Measurements from ENCODE around the gene CAPN7. TPM values are rescaled to one million over a fixed set of nuclear protein-coding genes. Genes with fewer than 3 reads are reported as not detected.
"Not testable (repeated sequence)": the region's sequence is repeated elsewhere in the genome, so short reads cannot be mapped to it uniquely, and the experiment has no call there.

CAPN7 gene
- total RNA-seq: 31.0 and 34.9 TPM in 2 replicates

GRCh38 chr3:15205934-15206661 is at the start of gene CAPN7:
TSS of gene CAPN7 (plus strand) at chr3:15206246. CDS start at chr3:15206496, 250 bp downstream.
- intact Hi-C loops (cut with micrococcal nuclease): loop anchor here (1.0 to 10.0 kb wide), 9 partner anchors 59 to 1081 kb away; partner anchors contain the start of genes ANKRD28, BTD, CHCHD4 and EAF1

GRCh38 chr3:15157441-15157840 is 48.6 kb upstream of the CAPN7 start:
- intact Hi-C loops (cut with micrococcal nuclease): no loop called here

GRCh38 chr3:15159501-15160136 is 46.4 kb upstream of the CAPN7 start:
- intact Hi-C loops (cut with micrococcal nuclease): no loop called here

GRCh38 chr3:15160662-15161061 is 45.4 kb upstream of the CAPN7 start:
- intact Hi-C loops (cut with micrococcal nuclease): no loop called here

GRCh38 chr3:15161133-15161532 is 44.9 kb upstream of the CAPN7 start:
- intact Hi-C loops (cut with micrococcal nuclease): no loop called here

- intact Hi-C loops (cut with micrococcal nuclease): not testable (repeated sequence)
Observed at GRCh38 chr3:15163656-15164055, 42.4 kb upstream of the CAPN7 start.

GRCh38 chr3:15164340-15164739 is 41.7 kb upstream of the CAPN7 start:
- intact Hi-C loops (cut with micrococcal nuclease): no loop called here

GRCh38 chr3:15165061-15165460 is 41.0 kb upstream of the CAPN7 start:
- intact Hi-C loops (cut with micrococcal nuclease): no loop called here

GRCh38 chr3:15166391-15166790 is 39.7 kb upstream of the CAPN7 start:
- intact Hi-C loops (cut with micrococcal nuclease): not testable (repeated sequence)

GRCh38 chr3:15171096-15171495 is 35.0 kb upstream of the CAPN7 start:
- intact Hi-C loops (cut with micrococcal nuclease): no loop called here

GRCh38 chr3:15172806-15173205 is 33.2 kb upstream of the CAPN7 start:
- intact Hi-C loops (cut with micrococcal nuclease): no loop called here

GRCh38 chr3:15174953-15175352 is 31.1 kb upstream of the CAPN7 start:
- intact Hi-C loops (cut with micrococcal nuclease): no loop called here

GRCh38 chr3:15175605-15176004 is 30.4 kb upstream of the CAPN7 start:
- intact Hi-C loops (cut with micrococcal nuclease): no loop called here

- intact Hi-C loops (cut with micrococcal nuclease): no loop called here
Observed at GRCh38 chr3:15180042-15180611, 25.9 kb upstream of the CAPN7 start.

- intact Hi-C loops (cut with micrococcal nuclease): no loop called here
Observed at GRCh38 chr3:15181511-15181910, 24.5 kb upstream of the CAPN7 start.

GRCh38 chr3:15181963-15182362 is 24.1 kb upstream of the CAPN7 start:
- intact Hi-C loops (cut with micrococcal nuclease): no loop called here

- intact Hi-C loops (cut with micrococcal nuclease): no loop called here
Observed at GRCh38 chr3:15183011-15183410, 23.0 kb upstream of the CAPN7 start.

GRCh38 chr3:15185404-15185803 is 20.6 kb upstream of the CAPN7 start:
- intact Hi-C loops (cut with micrococcal nuclease): no loop called here

- intact Hi-C loops (cut with micrococcal nuclease): no loop called here
Observed at GRCh38 chr3:15186101-15186476, 20.0 kb upstream of the CAPN7 start.

- intact Hi-C loops (cut with micrococcal nuclease): not testable (repeated sequence)
Observed at GRCh38 chr3:15186477-15187164, 19.4 kb upstream of the CAPN7 start.

- intact Hi-C loops (cut with micrococcal nuclease): no loop called here
Observed at GRCh38 chr3:15197340-15198029, 8.6 kb upstream of the CAPN7 start.
